ENCODE data around the gene ELMO3. TPM values are rescaled to one million over a fixed set of nuclear protein-coding genes. Genes with fewer than 3 reads are reported as not detected.

ELMO3 gene
- total RNA-seq, 1 experiment from 2014 or later = 8.6 TPM

- no peak overlapping the region for H3T11ph ChIP-seq (ENCODE audit: low read length)
- H4K91ac ChIP-seq (ENCODE audit: insufficient read length, low read depth, low read length) = no peak overlapping the region
- no peaks in the 10 kb centered on the region for H3K23me2 ChIP-seq (ENCODE audit: insufficient read length, low read depth, low read length, poor library complexity, severe bottlenecking)
- H4K5ac ChIP-seq (ENCODE audit: insufficient read length, low read depth, low read length) = no peak overlapping the region
- no peak overlapping the region for H3K23ac ChIP-seq (ENCODE audit: insufficient read length, low read depth, low read length)
- no peak overlapping the region for H3K56ac ChIP-seq (ENCODE audit: insufficient read length, low read depth, low read length)
- no peak overlapping the region for H4K8ac ChIP-seq (replicated peaks; ENCODE audit: insufficient read length, low read depth, low read length)
- no peaks in the 10 kb centered on the region for H3K4me1 ChIP-seq (ENCODE audit: insufficient read depth, low read length)
- no peak overlapping the region for H3K4me2 ChIP-seq (ENCODE audit: insufficient read depth, insufficient read length, low read length)
- H3K27ac ChIP-seq (ENCODE audit: insufficient read length, low read depth, low read length) = no peak overlapping the region
- H3K9ac ChIP-seq (ENCODE audit: extremely low read depth, insufficient read length, low read length) = no peak overlapping the region
- no peak overlapping the region for H2BK5ac ChIP-seq (ENCODE audit: insufficient read length, low read length)
- no peak overlapping the region for H2AFZ ChIP-seq (ENCODE audit: low read length)
- Mint-ChIP-seq H3K27me3 (ENCODE audit: low read depth) (peaks cover 51% of the 10 kb centered on the region), H3K36me3 (ENCODE audit: insufficient read depth in 1 of 3, low read depth in 3 of 3) (no peaks in the 10 kb centered on the region), H3K4me3 (no peak overlapping the region), H3K4me1 (no peaks in the 10 kb centered on the region), H3K9me3 (no peaks in the 10 kb centered on the region), H3K27ac (no peak overlapping the region)
- no peak overlapping the region for H3K14ac ChIP-seq (ENCODE audit: insufficient read depth, low read length)
- H2BK20ac ChIP-seq (ENCODE audit: low read depth, low read length, poor library complexity, severe bottlenecking) = no peak overlapping the region
- no peak overlapping the region for H2BK15ac ChIP-seq (ENCODE audit: low read depth, low read length)
- no peaks in the 10 kb centered on the region for H3K79me1 ChIP-seq (ENCODE audit: insufficient read depth, low read depth, low read length, poor library complexity, severe bottlenecking)
- H3K79me2 ChIP-seq (ENCODE audit: insufficient read depth, low read length) = no peaks in the 10 kb centered on the region
- H4K20me1 ChIP-seq (ENCODE audit: control insufficient read depth, insufficient read depth, insufficient read length) = no peaks in the 10 kb centered on the region
- H2BK12ac ChIP-seq (ENCODE audit: insufficient read length, low read depth, low read length) = no peak overlapping the region
- no peak for DNase-seq
- no peak overlapping the region for H2AK5ac ChIP-seq (ENCODE audit: insufficient read length, low read length)
- no peaks in the 10 kb centered on the region; the same call in 1 of the 2 replicates for H3K27me3 ChIP-seq (ENCODE audit: insufficient read depth, low read length)
- H3K18ac ChIP-seq (ENCODE audit: insufficient read length, low read depth, low read length) = no peak overlapping the region
- no peaks in the 10 kb centered on the region for H3K9me3 ChIP-seq (ENCODE audit: control insufficient read depth, low read depth, low read length)
- no peak for TF ChIP-seq CTCF (conservative IDR thresholded peaks at IDR 0.05)
- no peak overlapping the region for H3K4ac ChIP-seq (ENCODE audit: low read depth, low read length)
- no peak overlapping the region for H2BK120ac ChIP-seq (ENCODE audit: low read depth, low read length, poor library complexity, severe bottlenecking)
These were observed 13.8 kb downstream of the ELMO3 start for GRCh38 chr16:67212766-67213165.

Measured in H9 (cell line).